GM18499 (cell line): Measurements from ENCODE around the gene KRT72.

Experiments
- ATAC-seq: cut with Tn5 transposase; IDR thresholded peaks from one replicate; pipeline ENCODE4 v1.9.1; 2021; ENCODE audit warnings: moderate number of reproducible peaks; ENCODE audit not compliant: insufficient read depth, unreplicated experiment

KRT72 gene

DNA sequence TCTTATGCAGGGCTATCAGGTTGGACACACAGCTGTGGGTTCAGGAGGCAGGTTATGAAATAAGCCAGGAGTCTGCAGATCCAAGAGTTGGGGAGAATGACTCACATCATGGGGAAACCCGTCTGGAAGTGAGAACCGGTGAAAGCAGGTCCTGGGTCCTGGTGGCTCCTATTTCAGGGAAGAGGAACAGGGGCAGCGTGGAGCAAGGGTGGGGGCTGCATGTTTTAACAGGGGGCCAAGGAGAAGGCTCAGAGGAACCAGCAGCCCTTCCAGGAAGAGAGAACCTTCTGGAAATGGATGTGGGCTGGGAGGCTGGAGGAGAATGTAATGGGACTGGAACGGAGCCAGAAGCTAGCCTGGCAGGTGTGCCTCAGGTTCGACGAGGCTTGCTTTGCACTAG, 19.8 kb downstream of the KRT72 start:
- no peak for ATAC-seq

- no peak for ATAC-seq
Measured at GRCh38 chr12:52581066-52581465, 20.2 kb downstream of the KRT72 start.

GRCh38 chr12:52580496-52580895, 20.8 kb downstream of the KRT72 start:
- ATAC-seq, result no peak

GRCh38 chr12:52579468-52580465, 21.5 kb downstream of the KRT72 start:
- no peak for ATAC-seq

DNA sequence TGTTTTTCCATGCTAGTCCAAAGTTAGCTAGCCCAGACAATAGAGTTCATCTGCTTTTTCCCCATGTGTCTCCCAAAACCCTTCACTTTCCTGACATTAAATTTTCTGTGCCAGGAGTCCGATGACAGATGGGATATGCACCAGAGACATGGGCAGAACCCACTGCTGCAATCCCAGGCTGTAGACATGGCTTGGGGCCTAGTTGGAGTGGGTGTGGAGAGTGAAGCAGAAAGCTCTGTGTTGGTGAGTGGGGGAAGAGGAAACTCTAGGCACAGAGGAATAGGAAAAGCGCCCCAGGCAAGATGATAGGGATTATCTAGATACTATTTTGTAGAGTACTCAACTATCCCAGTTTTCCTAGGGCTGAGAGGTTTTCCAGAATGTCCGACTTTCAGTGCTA, 22.8 kb downstream of the KRT72 start:
- ATAC-seq, result no peak

DNA sequence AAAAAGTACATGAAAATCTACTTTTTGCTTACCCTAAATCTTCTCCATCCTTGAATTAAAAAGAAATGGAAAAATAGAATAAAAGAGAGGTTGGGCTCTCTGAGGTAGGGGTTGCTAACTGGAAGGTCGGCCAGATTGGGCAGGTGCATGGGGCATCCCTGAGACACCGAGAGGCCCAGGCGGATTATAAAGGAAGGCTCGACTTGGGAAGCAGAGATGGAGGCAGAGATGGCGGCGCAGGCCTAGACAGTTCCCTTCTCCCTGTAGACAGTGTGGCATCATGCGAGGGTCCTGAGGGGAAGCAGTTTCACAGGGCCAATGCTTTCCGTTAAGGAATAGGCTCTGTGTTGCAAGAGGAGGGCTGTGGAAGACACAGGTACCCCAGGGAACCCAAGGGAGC, 23.9 kb downstream of the KRT72 start:
- no peak for ATAC-seq

DNA sequence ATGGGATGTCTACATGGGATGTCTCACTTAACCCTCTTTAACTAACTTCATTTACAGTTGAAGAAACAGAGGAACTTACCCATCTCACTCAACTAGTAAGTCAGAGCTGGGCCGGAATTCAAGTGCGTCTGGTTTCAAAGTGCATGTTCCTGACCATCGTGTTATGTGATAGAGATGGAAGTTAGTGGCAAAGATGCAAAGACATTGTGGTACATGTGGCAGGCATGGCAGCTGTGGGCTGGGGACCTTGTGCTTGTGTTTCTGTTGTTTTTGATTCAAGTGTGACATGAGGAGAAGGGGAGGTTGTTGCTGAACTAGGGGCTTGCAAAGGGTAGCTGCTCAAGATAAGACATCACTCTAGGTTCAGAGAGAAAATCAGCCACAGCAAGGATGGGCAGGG, 25.3 kb downstream of the KRT72 start:
- ATAC-seq, result no peak

DNA sequence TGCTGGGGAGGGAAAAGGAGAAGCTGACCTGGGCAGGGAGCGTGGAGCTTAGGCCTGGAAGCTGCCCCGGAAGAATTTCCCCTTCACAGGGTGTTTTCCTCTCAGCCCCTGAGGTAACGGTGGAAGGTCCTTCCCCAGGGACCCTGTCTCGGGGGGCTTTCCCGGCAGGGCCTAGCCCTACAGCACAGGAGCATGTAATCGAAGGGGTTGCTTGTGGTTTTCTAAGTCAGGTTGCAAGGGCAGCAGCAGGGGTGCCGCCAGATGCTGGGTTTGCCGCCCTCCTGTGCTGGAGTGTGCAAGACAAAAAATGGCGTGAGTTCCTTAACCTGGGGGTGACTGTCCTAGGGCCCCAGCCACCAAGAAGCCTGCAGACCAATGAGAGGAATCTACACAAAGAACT, 26.0 kb downstream of the KRT72 start:
- ATAC-seq, result no peak

GRCh38 chr12:52573743-52574142, 27.5 kb downstream of the KRT72 start, which contains the start of gene KRT74:
Gene KRT74 (minus strand): TSS chr12:52573843. CDS start chr12:52573777, 66 bp downstream.
- no peak for ATAC-seq

- ATAC-seq, result no peak
Measured at GRCh38 chr12:52573306-52573705, 28.0 kb downstream of the KRT72 start.

DNA sequence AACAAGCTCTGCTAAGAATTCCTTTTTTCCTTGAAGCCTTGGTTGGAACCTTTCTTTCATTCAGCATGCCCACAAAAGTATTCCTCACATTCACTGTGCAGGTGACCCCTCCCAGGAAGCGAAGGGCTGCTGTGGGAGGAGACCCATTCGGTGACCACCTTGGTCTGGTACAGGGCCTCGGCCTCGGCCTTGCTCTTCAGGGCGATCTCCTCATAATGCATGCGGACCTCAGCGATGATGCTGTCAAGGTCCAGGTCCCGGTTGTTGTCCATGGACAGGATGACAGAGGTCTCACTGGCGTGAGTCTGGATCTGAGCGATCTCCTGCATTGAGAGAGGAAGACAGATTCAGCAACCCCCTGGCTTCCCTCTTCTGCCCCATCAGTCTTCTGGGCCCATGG, 30.8 kb downstream of the KRT72 start:
- no peak for ATAC-seq

- ATAC-seq, result no peak
Measured at GRCh38 chr12:52568111-52568510, 33.2 kb downstream of the KRT72 start.

GRCh38 chr12:52566847-52567291, 34.4 kb downstream of the KRT72 start:
- no peak for ATAC-seq

GRCh38 chr12:52564582-52564981, 36.7 kb downstream of the KRT72 start:
- ATAC-seq, result no peak

GRCh38 chr12:52561880-52562449, 39.3 kb downstream of the KRT72 start:
- ATAC-seq, result no peak

DNA sequence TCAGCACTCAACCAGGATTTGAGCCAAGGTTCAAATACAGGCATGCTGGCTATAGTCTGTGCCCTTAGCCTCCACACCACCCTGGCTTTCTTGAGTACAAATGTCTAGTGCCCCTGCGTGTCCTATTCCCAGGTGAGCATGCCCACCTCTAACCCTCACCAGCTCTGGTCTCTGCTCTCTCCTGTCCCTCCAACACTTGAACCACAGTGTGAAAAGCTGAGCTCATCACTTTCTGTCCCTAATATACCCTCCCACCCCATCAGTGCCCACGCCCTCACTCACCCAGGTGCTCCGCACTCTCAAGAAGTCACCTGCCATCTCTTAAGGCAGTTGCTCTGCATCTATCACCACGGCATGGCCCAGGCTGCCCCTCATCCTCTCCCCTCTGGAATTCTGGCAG, 41.3 kb downstream of the KRT72 start:
- ATAC-seq, result no peak

DNA sequence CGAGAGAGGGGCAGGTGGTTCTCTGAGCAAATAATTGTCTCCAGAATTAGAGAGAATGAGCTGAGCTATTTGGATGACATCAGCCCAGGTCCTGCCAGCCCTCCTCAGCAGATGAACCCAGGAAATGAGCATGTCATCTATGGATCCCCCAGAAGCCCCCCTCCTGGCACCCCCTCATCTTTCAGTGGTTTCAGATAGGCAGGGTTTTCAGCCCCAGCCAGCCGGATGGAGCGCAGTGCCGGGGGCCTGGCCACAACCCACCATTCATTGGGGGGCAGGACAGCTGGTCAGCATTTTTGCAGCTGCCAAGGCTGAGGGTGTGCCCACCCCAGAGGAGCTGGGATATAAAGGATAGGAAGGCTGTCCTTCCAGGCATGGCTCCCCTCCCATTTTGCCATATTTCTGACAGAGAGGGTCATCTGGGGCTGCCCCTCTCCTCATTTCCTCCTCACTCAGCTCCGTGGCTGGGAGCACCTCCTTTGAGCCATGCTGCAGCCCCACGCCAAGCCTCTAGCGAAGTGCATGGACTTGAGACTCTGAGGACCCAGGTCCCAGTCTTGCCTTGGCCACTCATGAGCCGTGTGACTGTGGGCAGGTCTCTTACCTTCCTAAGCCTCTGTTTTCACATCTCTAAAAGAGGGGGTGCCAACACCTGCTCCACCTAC, 42.4 kb downstream of the KRT72 start:
- ATAC-seq, result no peak

DNA sequence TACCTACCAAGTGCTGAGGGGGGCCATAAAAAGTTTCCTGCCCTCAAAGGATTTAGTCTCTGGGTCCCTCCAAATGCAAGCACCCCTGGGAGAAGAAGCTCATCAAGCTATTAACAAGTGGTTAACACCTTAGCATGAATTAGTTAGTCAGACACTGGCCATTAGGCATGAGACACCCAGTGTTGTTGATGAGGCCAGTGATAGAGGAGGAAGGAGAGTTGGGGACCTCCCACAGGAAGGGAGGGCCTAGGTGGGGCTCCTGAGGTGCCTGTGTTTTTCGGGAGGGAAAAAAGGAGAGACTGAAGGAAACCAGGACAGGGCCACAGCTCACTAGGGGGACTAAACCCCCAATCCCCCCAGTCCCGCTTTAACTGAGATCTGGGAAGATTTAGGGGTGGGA, 43.8 kb downstream of the KRT72 start:
- no peak for ATAC-seq

DNA sequence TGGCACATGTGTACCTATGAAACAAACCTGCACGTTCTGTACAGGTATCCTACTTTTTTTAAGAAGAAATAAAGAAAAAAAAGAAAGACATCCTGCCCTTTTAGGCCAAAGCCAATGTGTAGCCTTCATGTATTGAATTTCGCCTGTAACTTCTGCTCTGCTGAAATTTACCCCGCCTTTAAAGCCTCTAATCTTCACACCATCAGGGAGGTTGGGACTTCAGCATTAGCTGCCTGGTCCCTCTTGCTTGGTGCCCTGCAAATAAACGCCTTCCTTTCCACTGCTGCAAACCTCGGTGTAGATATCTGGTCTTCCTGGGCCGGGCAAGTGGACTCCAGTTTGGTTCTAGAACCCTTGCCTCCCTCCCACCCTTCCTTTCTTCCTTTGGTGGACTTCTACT, 45.7 kb downstream of the KRT72 start:
- no peak for ATAC-seq

- no peak for ATAC-seq
Measured at GRCh38 chr12:52552681-52553195, 48.5 kb downstream of the KRT72 start, which contains the start of gene KRT71. Gene KRT71 (minus strand): TSS chr12:52553145. CDS start chr12:52553077, 68 bp downstream.

GRCh38 chr12:52552055-52552454, 49.2 kb downstream of the KRT72 start:
- ATAC-seq, result no peak
